Raji (cell line): ENCODE results near the gene BCL2L13.

Experiments used
- POLR2A ChIP-seq: IDR thresholded peaks from 2 replicates; pipeline ENCODE4 v1.6.1; 2011; ENCODE audit warnings: low read depth, low read length, control low read depth; ENCODE audit not compliant: insufficient read depth

The BCL2L13 gene

GRCh38 chr22:17774206-17774925 lies 135.8 kb downstream of the BCL2L13 start, which contains the start of gene BID:
Gene BID (minus strand): TSS chr22:17774469. CDS start chr22:17750116, 24,353 bp downstream.
- peak; percentile 45; the same call in 1 of the 2 replicates for TF ChIP-seq POLR2A

- TF ChIP-seq POLR2A = no peak
Observed at GRCh38 chr22:17774926-17775685, 136.5 kb downstream of the BCL2L13 start.

DNA sequence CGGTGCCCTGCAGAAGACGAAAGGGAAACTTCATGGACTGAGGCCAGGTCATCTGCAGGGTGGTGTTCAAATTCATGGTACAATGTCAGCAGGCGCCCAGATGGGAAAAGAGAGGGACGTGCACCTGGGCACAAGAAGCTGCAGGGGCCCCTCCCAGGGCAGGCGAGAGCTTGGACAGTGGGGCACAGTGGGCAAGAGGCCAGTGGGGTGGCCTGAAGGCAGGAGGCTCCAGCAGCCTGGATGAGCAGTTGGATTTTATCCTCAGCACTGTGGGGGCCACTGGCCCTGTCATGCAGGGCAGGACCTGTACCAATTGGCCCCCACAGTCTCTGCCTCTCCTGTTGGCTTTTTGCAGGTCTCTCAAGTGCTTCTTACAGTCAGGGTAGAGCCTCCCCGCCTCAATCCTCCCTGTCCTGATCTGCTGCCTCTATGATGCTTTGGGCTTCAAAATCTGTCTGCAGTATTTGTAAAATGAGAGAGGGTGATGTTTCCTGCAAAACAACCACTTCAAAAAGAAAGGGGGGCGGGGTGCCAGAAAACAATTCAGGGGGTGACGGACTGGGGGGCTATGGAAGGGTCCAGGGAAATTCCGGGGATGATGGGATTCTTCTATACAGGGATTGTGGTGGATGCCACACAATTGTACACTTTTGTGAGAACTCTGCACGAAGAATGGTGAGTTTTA lies 137.4 kb downstream of the BCL2L13 start:
- TF ChIP-seq POLR2A = no peak

GRCh38 chr22:17777005-17777716 lies 138.6 kb downstream of the BCL2L13 start:
- peak; percentile 73 for TF ChIP-seq POLR2A

DNA sequence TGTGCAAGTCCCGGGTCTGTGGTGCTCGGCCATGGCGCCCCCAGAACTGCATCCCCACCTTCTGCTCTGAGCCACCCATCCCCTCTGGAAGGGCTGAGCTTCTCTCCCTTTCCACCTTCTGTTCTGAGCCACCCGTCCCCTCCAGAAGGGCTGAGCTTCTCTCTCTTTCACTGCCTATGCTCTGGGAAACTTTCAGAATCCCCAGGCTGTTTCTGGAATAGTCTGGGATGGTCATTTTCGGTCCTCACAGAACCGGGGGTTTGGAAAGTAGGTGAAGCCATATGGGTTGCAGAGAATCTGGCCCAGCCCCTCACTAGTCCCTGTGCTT lies 139.1 kb downstream of the BCL2L13 start:
- TF ChIP-seq POLR2A = no peak

- no peak for TF ChIP-seq POLR2A
Observed at GRCh38 chr22:17778412-17778976, 139.9 kb downstream of the BCL2L13 start.

DNA sequence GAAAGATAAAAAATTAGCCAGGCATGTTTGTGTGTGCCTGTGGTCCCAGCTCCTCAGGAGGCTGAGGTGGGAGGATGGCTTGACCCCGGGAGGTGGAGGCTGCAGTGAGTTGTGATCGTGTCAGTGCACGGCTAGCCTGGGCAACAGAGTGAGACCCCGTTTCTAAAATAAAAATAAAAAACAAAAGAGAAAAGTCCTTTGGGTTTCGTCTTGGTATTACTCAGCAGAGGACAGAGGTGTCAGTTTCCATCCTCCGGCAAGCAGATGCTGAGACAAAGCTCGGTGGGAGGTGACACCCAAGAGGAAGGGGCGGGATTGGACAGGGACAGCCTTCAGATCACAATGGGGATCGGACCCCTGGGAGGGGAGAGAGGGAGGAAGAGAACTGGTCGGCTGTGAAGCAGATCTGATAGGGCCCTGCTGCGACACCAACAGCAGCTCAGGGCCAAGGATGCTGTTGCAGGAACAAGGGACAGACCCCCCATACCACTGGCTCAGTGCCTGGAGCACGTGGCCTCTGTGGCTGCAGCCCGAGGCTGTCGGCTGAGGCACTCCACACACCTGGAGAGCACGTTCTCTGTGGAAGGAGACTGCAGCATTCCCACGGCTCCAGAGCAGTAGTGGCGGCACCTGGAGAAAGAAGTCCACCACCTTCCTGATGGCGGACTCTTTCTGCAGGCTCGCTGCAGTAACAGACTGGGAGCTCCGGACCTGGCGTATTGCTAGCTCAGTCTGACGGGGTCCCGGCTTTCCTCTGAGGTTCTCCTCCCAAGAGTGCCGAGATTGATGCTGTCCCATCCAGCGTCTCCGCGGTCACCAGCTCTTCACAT lies 140.9 kb downstream of the BCL2L13 start:
- no peak for TF ChIP-seq POLR2A

DNA sequence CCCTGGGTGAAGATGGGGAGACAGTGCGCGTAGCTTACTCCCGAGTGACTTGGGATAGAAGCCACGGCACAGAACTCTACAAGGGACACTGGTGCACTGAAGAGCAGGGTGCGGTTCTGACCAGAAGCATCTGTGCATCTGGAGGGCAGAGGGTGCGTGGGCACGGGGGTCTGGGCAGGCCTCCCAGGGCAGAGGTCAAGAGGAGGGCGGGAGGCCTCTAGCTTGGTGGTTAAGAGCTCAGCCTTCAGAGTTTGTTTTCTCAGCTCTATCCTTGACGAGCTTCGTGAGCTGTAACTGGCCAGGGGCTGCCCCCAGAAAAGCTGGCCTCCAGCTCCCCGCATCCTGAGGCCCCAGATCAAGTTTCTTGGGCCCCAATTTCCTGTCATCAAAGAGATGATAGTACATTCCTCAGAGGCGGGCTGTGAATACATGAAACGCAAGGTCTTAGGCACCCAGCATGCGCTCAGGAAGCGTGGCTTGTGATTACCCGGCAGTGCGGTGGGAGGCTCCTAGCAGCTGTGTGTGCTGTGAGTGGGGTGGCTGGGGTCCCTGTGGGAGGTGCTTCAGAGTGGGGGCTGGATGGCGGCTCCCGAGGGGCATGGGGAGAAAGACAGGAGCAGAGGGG lies 141.7 kb downstream of the BCL2L13 start:
- TF ChIP-seq POLR2A = no peak
